ENCODE measurements around the gene IL18.

Gene IL18

DNA sequence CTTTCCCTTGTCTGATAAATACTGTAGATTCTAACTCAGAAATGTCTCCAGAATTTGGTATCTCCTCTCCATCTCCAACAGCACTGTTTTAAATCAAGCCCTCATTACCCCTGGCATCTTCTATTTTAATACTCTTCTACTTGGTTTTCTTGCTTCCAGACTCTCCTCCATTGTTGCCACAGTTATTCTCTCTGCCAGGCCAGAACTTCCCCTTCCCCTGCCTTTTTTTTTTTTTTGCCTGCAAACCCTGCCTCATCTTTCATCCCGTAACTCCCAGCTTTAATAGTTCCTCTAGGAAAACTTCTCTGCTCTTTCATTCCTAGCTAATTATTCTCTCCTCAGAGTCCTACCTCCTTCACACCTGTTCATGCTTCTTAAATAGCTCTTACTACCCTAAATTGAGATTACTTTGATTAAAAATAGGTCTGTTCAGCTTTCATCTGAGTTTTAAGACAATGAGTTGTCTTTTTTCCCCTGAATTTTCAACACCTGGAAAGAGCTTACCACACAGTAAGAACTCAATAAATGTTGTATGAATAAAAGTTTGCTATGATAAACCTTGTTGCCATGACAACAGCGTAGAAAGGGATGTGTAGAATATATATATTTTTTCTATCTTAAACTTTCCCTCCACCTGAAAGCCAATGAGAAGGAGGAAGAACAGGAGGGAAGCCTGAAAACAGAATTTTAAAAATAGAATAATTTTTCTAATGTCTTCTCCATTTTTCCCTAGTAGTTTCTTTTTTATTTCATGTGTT, 3.6 kb downstream of the IL18 start:
- DNase-seq, result no peak
- H3K36me3 Mint-ChIP-seq (ENCODE audit: low read depth), result no peaks in the 10 kb centered on the region
- H3K9me3 Mint-ChIP-seq, result no peaks in the 10 kb centered on the region
- no peak overlapping the region for H3K4me3 Mint-ChIP-seq
- peaks cover 8% of the 10 kb centered on the region for H3K4me1 Mint-ChIP-seq (ENCODE audit: low read depth)
- H3K27ac Mint-ChIP-seq, result no peak overlapping the region
- H3K27me3 Mint-ChIP-seq, result peaks cover 25% of the 10 kb centered on the region

DNA sequence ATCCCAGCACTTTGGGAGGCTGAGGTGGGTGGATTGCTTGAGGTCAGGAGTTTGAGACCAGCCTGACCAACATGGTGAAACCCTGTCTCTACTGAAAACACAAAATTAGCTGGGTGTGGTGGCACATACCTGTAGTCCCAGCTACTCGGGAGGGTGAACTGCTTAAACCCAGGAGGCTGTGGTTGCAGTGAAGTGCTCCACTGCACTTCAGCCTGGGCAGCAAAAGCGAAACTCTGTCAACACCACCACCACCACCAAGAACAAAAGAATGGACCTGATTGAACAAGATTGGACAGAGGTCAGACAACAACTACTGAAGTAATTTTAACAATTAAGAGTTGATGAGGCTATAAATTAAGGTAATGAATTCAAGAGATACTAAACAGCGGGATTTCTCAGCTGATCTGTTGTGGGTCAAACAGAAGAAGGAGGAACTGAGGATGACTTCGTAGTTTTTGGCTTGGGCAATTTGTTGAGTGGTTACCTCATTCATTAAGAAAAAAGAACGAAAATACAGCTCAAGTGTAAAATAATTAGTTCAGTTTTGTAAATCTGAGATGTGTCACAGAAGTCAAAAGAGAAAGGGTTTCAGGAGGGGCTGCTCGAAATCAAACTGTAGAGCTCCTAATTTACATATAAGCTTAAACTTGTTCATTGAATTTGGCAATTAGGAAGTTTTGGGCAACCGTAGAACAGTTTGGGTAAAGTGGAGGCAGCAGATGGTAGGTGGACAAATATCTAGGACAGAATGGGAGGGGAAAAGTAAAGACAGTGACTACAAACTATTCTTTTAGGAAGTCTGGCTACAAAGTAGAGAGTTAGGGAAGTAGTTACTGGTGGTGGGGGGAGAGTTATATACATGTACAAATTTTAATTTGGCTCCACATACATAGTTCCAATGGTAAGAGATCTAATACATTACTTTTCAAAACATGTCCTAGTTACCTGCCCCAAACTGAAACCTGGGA, 4.5 kb downstream of the IL18 start:
- H3K9me3 Mint-ChIP-seq, result no peaks in the 10 kb centered on the region
- no peak overlapping the region for H3K27ac Mint-ChIP-seq
- H3K4me3 Mint-ChIP-seq, result no peak overlapping the region
- DNase-seq, result no peak
- no peaks in the 10 kb centered on the region for H3K36me3 Mint-ChIP-seq (ENCODE audit: low read depth)
- H3K4me1 Mint-ChIP-seq (ENCODE audit: low read depth), result peaks cover 8% of the 10 kb centered on the region
- peaks cover 19% of the 10 kb centered on the region for H3K27me3 Mint-ChIP-seq

DNA sequence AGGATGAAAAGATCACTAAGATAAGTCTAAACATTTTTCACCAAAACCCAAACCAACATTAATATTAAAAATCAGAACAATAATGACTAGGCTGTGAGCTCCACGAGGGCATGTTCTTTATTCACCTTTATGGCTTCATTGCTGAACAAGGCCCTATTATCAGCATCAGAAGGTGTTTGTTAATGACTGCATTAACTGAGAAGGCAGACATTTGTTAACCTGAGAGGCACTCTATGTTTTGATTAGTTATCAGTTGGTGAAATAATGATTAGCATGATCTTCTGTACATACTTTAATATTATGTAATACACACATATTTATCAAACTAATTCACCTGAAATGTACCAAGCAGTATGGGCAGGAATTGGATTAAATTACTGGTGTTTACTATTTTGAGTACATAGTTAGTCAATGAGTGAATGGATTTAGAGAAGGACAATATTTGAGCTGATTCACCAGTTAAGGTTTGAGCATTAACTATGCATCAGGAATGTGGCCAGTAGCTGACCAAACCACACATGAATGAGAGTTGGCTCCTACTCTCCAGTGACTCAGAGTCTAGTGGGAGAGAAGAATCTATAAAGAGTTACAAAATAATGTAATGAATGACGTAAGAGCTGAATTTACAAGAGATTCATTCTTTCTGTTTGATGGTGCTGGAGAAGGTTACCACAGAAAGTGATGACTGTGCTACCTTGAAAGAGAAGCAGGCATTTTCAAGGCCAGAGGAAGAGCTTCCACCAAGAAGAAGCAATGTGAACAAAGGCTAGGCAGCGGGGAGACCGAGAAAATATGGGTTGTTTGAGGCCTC, 6.7 kb downstream of the IL18 start:
- DNase-seq, result no peak
- H3K27ac Mint-ChIP-seq, result no peak overlapping the region
- H3K9me3 Mint-ChIP-seq, result no peaks in the 10 kb centered on the region
- H3K27me3 Mint-ChIP-seq, result peaks cover 2% of the 10 kb centered on the region
- no peak overlapping the region for H3K4me3 Mint-ChIP-seq
- peaks cover 6% of the 10 kb centered on the region for H3K4me1 Mint-ChIP-seq (ENCODE audit: low read depth)
- no peaks in the 10 kb centered on the region for H3K36me3 Mint-ChIP-seq (ENCODE audit: low read depth)

DNA sequence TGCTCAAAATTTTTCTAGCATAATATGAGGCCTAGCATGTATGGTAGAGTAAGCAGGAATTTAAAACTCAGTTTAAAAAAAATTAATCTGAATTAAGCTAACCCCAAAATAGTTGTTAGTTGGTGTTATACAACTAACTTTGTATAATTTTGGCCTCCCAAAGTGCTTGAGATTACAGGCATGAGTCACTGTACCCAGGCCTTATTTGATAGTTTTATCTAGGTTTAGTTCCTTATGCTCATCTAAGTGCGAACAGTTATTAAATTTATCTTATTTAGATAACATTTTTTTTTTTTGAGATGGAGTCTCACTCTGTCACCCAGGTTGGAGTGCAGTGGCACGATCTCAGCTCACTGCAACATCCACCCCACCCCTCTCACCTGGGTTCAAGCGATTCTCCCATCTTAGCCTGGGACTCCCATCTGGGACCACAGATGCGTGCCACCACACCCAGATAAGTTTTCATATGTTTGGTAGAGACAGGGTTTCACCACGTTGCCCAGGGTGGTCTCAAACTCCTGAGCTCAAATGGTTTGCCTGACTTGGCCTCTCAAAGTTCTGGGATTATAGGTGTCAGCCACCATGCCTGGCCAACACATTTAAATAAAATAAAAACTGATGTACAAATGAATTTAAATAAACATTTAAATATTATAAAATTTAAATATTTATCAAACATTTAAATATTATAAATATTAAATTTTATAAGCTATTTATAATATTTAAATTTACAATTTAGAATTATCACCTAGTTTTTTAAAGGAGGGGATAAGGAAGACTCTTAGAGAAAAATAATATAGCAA, 7.5 kb downstream of the IL18 start:
- Mint-ChIP-seq H3K27ac (no peak overlapping the region), H3K36me3 (ENCODE audit: low read depth) (no peaks in the 10 kb centered on the region), H3K27me3 (peaks cover 2% of the 10 kb centered on the region), H3K4me1 (ENCODE audit: low read depth) (peaks cover 6% of the 10 kb centered on the region), H3K9me3 (no peaks in the 10 kb centered on the region), H3K4me3 (no peak overlapping the region)
- DNase-seq, result no peak

DNA sequence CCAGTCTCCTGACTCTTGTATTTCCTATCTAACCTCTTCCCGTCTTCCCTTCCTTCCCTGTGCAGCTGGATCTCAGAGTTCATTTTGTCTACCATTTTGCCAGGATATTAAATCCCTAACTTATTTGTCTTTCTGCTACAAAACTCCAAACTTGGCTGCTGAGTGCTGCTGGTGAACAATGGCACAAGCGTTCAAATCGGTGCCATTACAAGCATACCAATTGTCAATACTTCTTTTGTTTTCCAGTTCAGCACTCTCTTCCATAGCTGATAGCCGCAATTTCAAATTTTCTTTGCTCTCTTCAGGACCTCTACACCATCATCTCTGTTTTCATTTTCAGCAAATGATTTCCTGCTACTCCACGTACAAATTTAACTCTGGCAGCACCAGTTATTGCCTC, 13.4 kb downstream of the IL18 start:
- Mint-ChIP-seq H3K4me1 (ENCODE audit: low read depth) (no peaks in the 10 kb centered on the region), H3K4me3 (no peak overlapping the region), H3K27ac (no peak overlapping the region), H3K36me3 (ENCODE audit: low read depth) (no peaks in the 10 kb centered on the region), H3K27me3 (no peaks in the 10 kb centered on the region), H3K9me3 (no peaks in the 10 kb centered on the region)
- no peak for DNase-seq

DNA sequence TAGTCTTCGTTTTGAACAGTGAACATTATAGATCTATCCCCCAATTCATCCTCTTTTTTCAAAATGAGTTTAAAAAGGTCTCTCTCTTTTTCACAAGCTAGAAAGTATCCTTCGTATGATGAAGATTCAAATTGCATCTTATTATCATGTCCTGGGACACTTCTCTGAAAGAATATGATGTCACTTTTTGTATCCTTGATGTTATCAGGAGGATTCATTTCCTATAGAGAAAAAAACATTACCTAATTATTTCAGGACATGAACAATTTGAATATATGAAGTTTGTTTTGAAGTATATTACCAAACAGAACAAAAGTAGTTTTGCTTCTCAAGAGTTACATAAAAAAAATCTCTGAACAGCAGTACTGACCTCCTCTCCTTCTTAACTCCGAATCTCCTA, 20.3 kb downstream of the IL18 start:
- DNase-seq, result no peak
- Mint-ChIP-seq H3K4me1 (ENCODE audit: low read depth) (no peaks in the 10 kb centered on the region), H3K9me3 (peaks cover 4% of the 10 kb centered on the region), H3K27ac (no peak overlapping the region), H3K4me3 (no peak overlapping the region), H3K36me3 (ENCODE audit: low read depth) (peaks cover 9% of the 10 kb centered on the region), H3K27me3 (no peaks in the 10 kb centered on the region)

DNA sequence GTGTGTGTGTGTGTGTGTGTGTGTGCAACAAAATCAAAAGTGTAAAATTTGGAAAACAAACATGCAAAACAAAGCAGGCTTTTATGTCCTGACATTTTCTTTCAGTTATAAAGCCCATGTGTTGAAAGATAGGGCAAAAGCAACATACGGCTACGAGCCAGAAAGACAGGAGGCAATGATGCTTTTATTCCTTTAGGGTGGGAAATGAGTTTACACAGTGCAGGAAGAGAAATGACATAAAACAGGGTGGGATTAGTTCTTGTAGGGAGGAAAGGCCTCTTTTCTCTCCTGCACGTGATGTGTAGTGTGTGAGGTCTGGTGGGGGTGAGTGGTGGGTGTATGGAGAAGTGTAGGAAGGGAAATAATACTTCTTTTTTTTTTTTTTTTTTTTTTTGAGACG, 29.4 kb downstream of the IL18 start:
- H3K9me3 Mint-ChIP-seq, result no peaks in the 10 kb centered on the region
- H3K27ac Mint-ChIP-seq, result no peak overlapping the region
- H3K36me3 Mint-ChIP-seq (ENCODE audit: low read depth), result no peaks in the 10 kb centered on the region
- no peak for DNase-seq
- no peaks in the 10 kb centered on the region for H3K27me3 Mint-ChIP-seq
- H3K4me1 Mint-ChIP-seq (ENCODE audit: low read depth), result peaks cover 8% of the 10 kb centered on the region
- no peak overlapping the region for H3K4me3 Mint-ChIP-seq

DNA sequence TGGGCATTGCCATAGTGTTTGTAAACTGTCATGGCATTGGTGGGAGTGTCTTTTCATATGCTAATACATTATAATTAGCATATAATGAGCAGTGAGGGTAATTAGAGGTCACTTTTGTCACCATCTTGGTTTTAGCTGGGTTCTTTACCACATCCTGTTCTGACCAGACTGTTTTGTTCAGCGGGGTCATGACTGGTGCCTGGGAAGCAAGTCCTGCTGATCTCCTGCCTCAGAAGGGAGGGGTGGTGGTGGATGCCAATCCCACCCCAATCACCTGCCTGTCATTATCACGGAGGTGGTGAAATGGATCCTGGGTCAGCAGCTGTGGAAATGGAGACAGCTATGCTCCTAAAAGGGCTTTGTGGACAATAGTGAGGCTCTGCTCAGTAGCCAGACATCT, 31.2 kb downstream of the IL18 start:
- Mint-ChIP-seq H3K27ac (no peak overlapping the region), H3K4me1 (ENCODE audit: low read depth) (peaks cover 8% of the 10 kb centered on the region), H3K27me3 (no peaks in the 10 kb centered on the region), H3K4me3 (no peak overlapping the region), H3K36me3 (ENCODE audit: low read depth) (no peaks in the 10 kb centered on the region), H3K9me3 (no peaks in the 10 kb centered on the region)
- DNase-seq, result no peak

DNA sequence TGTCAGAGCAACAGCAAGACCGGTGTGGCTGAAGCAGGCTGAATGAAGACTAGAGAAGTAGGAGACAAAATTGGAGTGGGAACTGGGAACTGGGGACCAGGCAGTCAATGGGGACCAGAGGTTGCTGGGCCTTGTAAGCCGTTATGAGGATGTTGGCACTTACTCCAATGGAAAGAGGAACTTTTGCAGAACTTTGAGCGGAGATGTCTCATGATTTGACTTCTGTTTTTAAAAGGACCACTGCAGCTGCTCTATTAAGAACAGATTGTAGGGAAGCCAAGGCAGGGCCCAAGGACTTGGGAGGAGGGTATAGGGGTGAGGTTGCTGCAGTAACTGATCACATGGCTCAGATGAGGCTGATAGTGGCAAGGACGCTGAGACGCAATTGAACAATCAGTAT, 34.2 kb downstream of the IL18 start:
- Mint-ChIP-seq H3K4me1 (ENCODE audit: low read depth) (peaks cover 8% of the 10 kb centered on the region), H3K4me3 (no peak overlapping the region), H3K27me3 (no peaks in the 10 kb centered on the region), H3K27ac (no peak overlapping the region), H3K36me3 (ENCODE audit: low read depth) (no peaks in the 10 kb centered on the region), H3K9me3 (no peaks in the 10 kb centered on the region)
- no peak for DNase-seq

DNA sequence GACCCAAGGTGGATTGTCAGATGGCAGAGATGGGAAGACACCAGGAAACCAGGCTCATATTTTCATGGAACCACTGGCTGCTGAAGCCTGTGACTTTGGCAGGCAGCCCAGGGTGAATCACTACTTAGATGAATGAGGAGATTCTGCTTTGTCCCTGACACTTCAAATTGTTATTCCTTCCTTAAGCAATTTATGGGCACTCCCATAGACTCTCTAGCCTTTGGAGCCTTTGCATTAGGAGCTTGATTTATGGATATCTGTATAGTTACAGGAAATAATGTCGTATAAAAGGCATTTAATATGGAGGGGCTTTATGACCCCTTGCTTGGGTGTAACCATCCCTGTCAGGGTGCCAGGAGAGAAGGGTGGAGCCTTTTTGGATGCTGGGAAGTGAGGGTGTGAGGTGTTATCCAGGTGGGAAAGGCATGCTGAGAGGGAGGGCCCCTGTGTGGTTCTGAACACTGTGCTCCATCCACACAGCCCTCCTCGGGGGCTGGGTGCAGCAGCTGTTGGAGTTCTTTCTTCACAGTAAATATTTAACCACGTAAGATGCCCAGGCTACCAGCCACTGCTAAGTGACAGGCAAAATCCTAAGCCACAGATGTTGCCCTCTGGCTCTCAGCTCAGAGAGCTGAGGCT, 35.3 kb downstream of the IL18 start:
- Mint-ChIP-seq H3K4me1 (ENCODE audit: low read depth) (peaks cover 8% of the 10 kb centered on the region), H3K27me3 (no peaks in the 10 kb centered on the region), H3K4me3 (no peak overlapping the region), H3K27ac (no peak overlapping the region), H3K36me3 (ENCODE audit: low read depth) (no peaks in the 10 kb centered on the region), H3K9me3 (no peaks in the 10 kb centered on the region)
- no peak for DNase-seq

DNA sequence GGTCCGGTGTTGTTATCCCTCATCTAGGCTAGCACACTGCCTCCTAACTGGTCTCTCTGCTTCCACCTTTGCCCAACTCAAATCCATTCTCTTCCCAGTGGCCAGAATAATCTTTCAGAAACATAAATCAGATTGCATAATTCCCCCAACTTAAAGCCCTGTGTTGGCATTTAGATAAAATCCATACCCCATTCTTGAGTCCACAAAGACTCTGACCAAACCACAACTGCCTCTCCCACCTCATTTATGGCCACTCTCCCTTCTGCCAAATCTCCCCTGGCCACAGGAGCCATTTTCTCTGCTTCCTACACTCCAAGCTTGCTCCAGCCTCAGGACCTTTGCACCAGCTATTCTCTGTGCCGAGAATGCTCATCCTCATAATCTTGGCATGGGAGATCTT, 36.8 kb downstream of the IL18 start:
- no peak overlapping the region for H3K4me3 Mint-ChIP-seq

DNA sequence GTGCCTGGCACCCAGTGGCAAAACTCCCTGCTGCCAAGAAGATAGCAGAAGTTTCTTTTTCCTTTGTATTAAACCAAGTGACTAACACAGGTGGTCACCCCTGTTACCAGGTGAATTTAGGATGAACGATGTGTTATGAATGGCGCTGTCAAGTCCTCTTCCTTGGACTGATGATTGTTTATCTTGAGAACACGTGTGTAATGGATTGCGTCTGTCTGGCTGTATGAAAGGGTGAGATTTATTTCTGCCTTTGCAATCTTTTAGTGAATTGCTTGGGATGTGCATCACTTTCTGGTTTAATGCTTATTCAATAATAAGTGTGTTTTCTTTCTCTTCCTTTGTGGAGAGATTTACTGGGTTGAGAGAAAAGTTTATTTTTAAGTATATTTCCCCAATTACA, 40.8 kb downstream of the IL18 start:
- no peaks in the 10 kb centered on the region for H3K9me3 Mint-ChIP-seq
- peaks cover 2% of the 10 kb centered on the region for H3K36me3 Mint-ChIP-seq (ENCODE audit: low read depth)
- no peak for DNase-seq
- H3K27ac Mint-ChIP-seq, result no peak overlapping the region
- peaks cover 19% of the 10 kb centered on the region for H3K4me1 Mint-ChIP-seq (ENCODE audit: low read depth)
- no peaks in the 10 kb centered on the region for H3K27me3 Mint-ChIP-seq
- no peak overlapping the region for H3K4me3 Mint-ChIP-seq

More for the DNA sequence above, 36.8 kb downstream of the IL18 start:
- DNase-seq, result no peak
- Mint-ChIP-seq H3K36me3 (ENCODE audit: low read depth) (no peaks in the 10 kb centered on the region), H3K9me3 (no peaks in the 10 kb centered on the region), H3K27me3 (no peaks in the 10 kb centered on the region), H3K27ac (no peak overlapping the region), H3K4me1 (ENCODE audit: low read depth) (peaks cover 3% of the 10 kb centered on the region)

DNA sequence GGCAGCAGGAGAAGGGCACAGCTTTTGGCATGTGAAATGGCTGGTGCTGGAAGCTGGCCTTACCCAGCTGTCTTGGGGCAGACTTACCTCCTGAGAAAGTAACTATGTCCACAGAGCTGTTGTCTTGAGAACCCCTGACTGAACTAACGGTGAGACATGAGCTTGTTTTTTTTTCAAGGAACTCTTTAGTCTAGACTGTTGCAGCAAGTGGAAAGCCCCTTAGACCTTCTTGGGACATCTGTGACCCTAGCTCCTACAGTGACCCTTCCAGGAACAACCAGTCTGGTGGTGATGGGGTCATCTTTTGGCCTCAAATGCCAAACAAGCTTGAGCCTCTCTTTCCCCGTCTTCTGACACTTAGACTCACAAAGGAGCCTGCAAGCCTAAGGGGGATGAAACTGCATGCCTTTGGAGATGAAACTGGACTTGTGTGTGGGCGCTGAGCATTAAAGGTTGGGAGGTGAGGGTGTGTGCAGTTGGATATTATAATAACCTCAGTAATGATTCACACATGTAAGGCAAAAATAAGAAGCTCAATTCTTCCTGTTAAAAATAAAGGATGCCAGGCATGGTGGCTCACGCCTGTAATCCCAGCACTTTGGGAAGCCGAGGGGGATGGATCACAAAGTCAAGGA, 41.8 kb downstream of the IL18 start:
- DNase-seq, result no peak
- Mint-ChIP-seq H3K9me3 (no peaks in the 10 kb centered on the region), H3K27ac (no peak overlapping the region), H3K36me3 (ENCODE audit: low read depth) (peaks cover 2% of the 10 kb centered on the region), H3K4me1 (ENCODE audit: low read depth) (peaks cover 19% of the 10 kb centered on the region), H3K4me3 (no peak overlapping the region), H3K27me3 (no peaks in the 10 kb centered on the region)
